ENCODE measurements around the gene GATA5.

GRCh38 chr20:62419759-62420158 lies 56.0 kb downstream of the GATA5 start:
- TF ChIP-seq POLR2A (IDR thresholded peaks at IDR 0.05) (no peak), CTCF (IDR thresholded peaks at IDR 0.05) (no peak)

Data from uterus (tissue), 2 donors.